Upper lobe of right lung (tissue), 1 donor: ENCODE measurements around the gene CENPP. TPM values are rescaled to one million over a fixed set of nuclear protein-coding genes. Genes with fewer than 3 reads are reported as not detected.

ENCODE experiments used
- ATAC-seq: fragments of 200-7000 bp; cut with Tn5 transposase; one replicate; pipeline ENCODE4 v1.9.1; 2020; ENCODE audit warnings: mild to moderate bottlenecking, moderate library complexity
- DNase-seq: peaks from one replicate; pipeline ENCODE4 v3.0.0-alpha.2; 2020
- H3K27ac ChIP-seq: fragments of 200-600 bp; one replicate; pipeline ENCODE4 v1.8.0; 2022
- H3K27me3 ChIP-seq: fragments of 200-600 bp; one replicate; pipeline ENCODE4 v1.8.0; 2022; ENCODE audit warnings: mild to moderate bottlenecking
- H3K36me3 ChIP-seq: fragments of 200-600 bp; one replicate; pipeline ENCODE4 v1.8.0; 2022
- H3K4me1 ChIP-seq: fragments of 200-600 bp; one replicate; pipeline ENCODE4 v1.8.0; 2022
- H3K4me3 ChIP-seq: fragments of 200-600 bp; one replicate; pipeline ENCODE4 v1.8.0; 2022; ENCODE audit warnings: mild to moderate bottlenecking
- H3K9me3 ChIP-seq: fragments of 200-600 bp; one replicate; pipeline ENCODE4 v1.8.0; 2022
- CTCF ChIP-seq: fragments of 200-600 bp; IDR thresholded peaks from one replicate; pipeline ENCODE4 v1.8.0; 2022; ENCODE audit warnings: antibody characterized with exemption
- intact Hi-C: fragments of 100-400 bp; cut with DNase I; formaldehyde crosslinking; loops from one replicate; pipeline ENCODE4 v1.11.0; 2022
- total RNA-seq: library from RNA; stranded (reverse); fragmentation: NEBNext Ultra II Directional; extraction: Animal tissue kit (Norgen Biotek cat#: 25700); gene quantifications from one replicate; pipeline ENCODE4 v1.2.1, GENCODE V29; 2021
- donor health status: DM: no; HTN: yes; CAD: no; lungs with severe emphysema.

CENPP gene
- total RNA-seq, 1 donor from 2014 or later, result 4.0 TPM

- intact Hi-C loops, result loop anchor here (10.0 kb wide), 1 partner anchor 326 kb away; the partner anchor contains the start of genes CENPP and NOL8
- no peak overlapping the region for H3K4me3 ChIP-seq
- ATAC-seq, result no peak
- no peak for TF ChIP-seq CTCF
- H3K27ac ChIP-seq, result no peak overlapping the region
- no peaks in the 10 kb centered on the region for H3K27me3 ChIP-seq
- peaks cover 44% of the 10 kb centered on the region for H3K36me3 ChIP-seq
- no peaks in the 10 kb centered on the region for H3K9me3 ChIP-seq
- DNase-seq, result peak; percentile 61
- H3K4me1 ChIP-seq, result no peaks in the 10 kb centered on the region
These were observed 325.3 kb downstream of the CENPP start for GRCh38 chr9:92650839-92651621.

GRCh38 chr9:92652461-92652860, 326.7 kb downstream of the CENPP start:
- DNase-seq (no peak), ATAC-seq (no peak)
- intact Hi-C loops, result loop anchor here (10.0 kb wide), 1 partner anchor 328 kb away; the partner anchor contains the start of genes CENPP and NOL8
- Histone ChIP-seq H3K4me3 (no peak overlapping the region), H3K36me3 (peaks cover 41% of the 10 kb centered on the region), H3K4me1 (no peaks in the 10 kb centered on the region), H3K9me3 (no peaks in the 10 kb centered on the region), H3K27ac (no peak overlapping the region), H3K27me3 (no peaks in the 10 kb centered on the region)
- no peak for TF ChIP-seq CTCF

GRCh38 chr9:92654481-92655301, 328.9 kb downstream of the CENPP start:
- H3K36me3 ChIP-seq, result peaks cover 24% of the 10 kb centered on the region
- no peak for TF ChIP-seq CTCF
- no peaks in the 10 kb centered on the region for H3K4me1 ChIP-seq
- H3K27ac ChIP-seq, result no peak overlapping the region
- no peak overlapping the region for H3K4me3 ChIP-seq
- ATAC-seq (no peak), DNase-seq (no peak)
- no peaks in the 10 kb centered on the region for H3K9me3 ChIP-seq
- no peaks in the 10 kb centered on the region for H3K27me3 ChIP-seq
- intact Hi-C loops, result loop anchor here (10.0 kb wide), 1 partner anchor 330 kb away; the partner anchor contains the start of genes CENPP and NOL8

GRCh38 chr9:92655366-92655765, 329.6 kb downstream of the CENPP start:
- H3K36me3 ChIP-seq, result peaks cover 24% of the 10 kb centered on the region
- no peaks in the 10 kb centered on the region for H3K4me1 ChIP-seq
- DNase-seq (no peak), ATAC-seq (no peak)
- no peaks in the 10 kb centered on the region for H3K27me3 ChIP-seq
- TF ChIP-seq CTCF, result no peak
- H3K27ac ChIP-seq, result no peak overlapping the region
- intact Hi-C loops, result loop anchor here (10.0 kb wide), 1 partner anchor 331 kb away; the partner anchor contains the start of genes CENPP and NOL8
- H3K4me3 ChIP-seq, result no peak overlapping the region
- no peaks in the 10 kb centered on the region for H3K9me3 ChIP-seq

- no peaks in the 10 kb centered on the region for H3K9me3 ChIP-seq
- DNase-seq (no peak), ATAC-seq (no peak)
- H3K27ac ChIP-seq, result no peak overlapping the region
- no peak overlapping the region for H3K4me3 ChIP-seq
- no peak for TF ChIP-seq CTCF
- no peaks in the 10 kb centered on the region for H3K27me3 ChIP-seq
- intact Hi-C loops, result loop anchor here (10.0 kb wide), 1 partner anchor 331 kb away; the partner anchor contains the start of genes CENPP and NOL8
- H3K36me3 ChIP-seq, result peaks cover 24% of the 10 kb centered on the region
- H3K4me1 ChIP-seq, result no peaks in the 10 kb centered on the region
These were observed 330.3 kb downstream of the CENPP start for GRCh38 chr9:92655896-92656536.
